Retinal pigment epithelial cell (primary cell): ENCODE results near the gene MTR.
"Not testable (repeated sequence)": the region's sequence is repeated elsewhere in the genome, so short reads cannot be mapped to it uniquely, and the experiment has no call there.

Experiments
- DNase-seq: peaks from one replicate; pipeline ENCODE4 v3.0.0-alpha.2; 2010; ENCODE audit warnings: low read depth
- H3K4me3 ChIP-seq: 2 replicates; pipeline ENCODE4 v1.5.1; 2011; ENCODE audit warnings: mild to moderate bottlenecking, low read length, control low read depth, moderate library complexity
- CTCF ChIP-seq: conservative IDR thresholded peaks from 2 replicates; pipeline ENCODE4 v1.5.1; 2011; ENCODE audit warnings: low read depth, low read length, control low read depth, inconsistent platforms

The MTR gene

DNA sequence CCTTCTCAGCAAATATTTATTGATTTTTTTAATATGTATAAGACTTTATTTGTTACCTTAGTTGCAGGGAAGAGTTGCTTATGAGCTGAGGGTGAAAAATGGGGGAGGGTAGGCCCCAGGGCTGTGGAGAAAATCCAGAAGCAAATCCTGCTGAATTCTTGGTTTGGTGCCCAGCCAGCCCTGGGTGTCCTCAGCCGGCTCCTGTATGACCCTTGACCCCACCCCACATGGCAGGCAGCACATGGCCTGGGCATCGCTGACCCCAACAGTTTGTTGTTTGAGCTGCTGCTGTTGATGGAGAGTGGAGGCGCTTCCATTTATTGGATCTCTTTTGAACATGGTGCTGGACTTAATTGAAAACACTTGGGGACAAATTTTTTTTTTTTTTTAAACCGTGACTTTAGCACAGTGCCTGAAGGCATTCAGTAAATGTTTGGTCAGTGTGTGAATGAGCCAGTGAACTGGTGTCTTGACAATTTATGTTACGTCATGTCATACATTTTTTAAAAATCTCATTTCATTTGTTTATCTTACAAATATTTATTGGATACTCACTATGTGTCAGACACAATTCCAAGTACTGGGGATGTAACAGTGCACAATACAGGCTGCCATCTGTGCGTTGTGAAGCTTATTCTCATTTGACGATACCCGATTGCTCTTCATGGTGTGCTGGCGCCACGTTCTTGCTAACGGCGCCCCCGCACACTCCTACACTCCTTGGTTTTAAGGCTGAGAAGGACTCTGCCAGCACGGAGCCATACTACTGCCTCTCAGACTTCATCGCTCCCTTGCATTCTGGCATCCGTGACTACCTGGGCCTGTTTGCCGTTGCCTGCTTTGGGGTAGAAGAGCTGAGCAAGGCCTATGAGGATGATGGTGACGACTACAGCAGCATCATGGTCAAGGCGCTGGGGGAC lies 98.8 kb downstream of the MTR start:
- H3K4me3 ChIP-seq: no peak overlapping the region
- TF ChIP-seq CTCF: no peak
- DNase-seq: no peak

- no peak for TF ChIP-seq CTCF
- DNase-seq: no peak
- no peak overlapping the region for H3K4me3 ChIP-seq
Observed at GRCh38 chr1:236895665-236896387, 100.7 kb downstream of the MTR start.

DNA sequence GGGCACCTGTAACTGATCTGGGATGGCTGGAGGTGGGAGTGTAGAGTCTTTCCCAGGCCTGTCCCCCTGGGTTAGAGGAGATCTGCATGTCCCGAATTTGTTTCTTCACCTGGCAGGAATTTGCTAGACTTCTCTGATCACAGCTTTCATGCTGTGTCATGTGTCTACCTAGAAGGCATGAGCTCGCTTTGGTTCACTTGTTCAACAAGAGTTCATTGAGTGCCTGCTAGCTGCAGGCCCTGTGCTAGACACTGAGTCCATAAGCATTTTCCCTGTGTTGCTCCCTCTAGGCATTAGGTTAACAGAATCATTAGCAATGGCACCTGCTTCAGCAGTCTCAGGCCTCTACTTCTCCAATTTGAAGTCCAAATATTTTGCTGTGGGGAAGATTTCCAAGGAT lies 101.6 kb downstream of the MTR start:
- no peak for TF ChIP-seq CTCF
- H3K4me3 ChIP-seq: no peak overlapping the region
- no peak for DNase-seq

DNA sequence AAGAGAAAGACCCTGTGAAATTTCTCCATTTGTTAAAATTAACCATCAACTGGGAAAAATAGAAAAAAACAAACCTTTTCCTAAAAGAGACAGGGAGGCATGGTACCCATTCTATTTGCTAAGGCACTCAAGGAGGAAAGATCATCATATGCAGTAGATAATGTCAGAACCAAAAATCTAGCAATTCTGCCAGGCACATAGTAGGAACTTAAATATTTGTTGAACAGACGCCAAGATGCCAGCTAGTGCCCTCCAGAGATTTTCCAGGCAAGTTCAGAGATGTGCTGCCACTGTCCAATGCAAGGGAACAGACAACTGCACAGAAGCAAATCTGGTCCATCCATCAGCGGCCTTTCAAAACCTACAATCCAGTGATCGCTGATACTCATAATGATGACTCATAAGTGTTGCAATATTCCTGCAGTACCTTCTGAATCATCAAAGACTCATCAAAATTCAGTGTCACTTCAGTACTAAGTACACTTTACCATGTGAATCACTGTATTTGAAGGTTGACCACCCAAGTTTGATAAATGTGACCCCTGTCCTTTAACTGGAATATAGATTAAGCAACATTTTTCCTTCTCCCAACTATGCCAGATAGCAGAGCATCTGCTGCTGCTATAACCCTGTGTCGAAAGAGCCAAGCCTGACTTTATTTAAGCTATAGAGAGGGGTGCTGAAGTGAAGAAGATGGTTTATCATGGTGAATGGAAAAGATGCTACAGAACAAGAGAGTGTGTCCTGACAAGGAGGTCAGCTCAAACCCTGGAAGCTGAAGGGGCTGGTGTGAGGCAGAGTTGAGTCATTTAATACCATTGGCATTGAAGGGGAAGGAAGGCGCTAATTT lies 110.0 kb downstream of the MTR start:
- DNase-seq: no peak
- H3K4me3 ChIP-seq: no peak overlapping the region
- no peak for TF ChIP-seq CTCF

DNA sequence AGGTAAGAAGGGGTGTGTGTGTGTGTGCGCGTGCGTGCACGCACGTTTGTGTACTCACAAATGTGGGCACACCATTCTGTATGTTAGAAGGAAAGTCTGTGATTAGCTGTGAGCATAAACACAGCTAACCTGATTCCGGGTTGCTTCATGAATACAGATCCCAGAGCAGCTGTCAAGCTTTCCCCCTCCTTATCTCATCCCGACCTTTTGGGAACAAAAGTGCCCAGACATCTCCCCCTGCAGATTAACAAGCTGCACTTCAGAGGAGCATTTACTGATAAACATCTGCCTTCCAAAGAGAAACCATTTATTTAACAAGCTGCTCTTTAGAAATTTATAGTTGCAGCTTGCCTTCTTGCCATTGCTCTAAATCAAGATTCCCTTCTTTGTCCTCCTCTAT lies 112.1 kb downstream of the MTR start:
- H3K4me3 ChIP-seq: no peak overlapping the region
- DNase-seq: no peak
- no peak for TF ChIP-seq CTCF

GRCh38 chr1:236908669-236909068 lies 113.6 kb downstream of the MTR start:
- no peak for TF ChIP-seq CTCF
- H3K4me3 ChIP-seq: no peak overlapping the region
- DNase-seq: no peak

DNA sequence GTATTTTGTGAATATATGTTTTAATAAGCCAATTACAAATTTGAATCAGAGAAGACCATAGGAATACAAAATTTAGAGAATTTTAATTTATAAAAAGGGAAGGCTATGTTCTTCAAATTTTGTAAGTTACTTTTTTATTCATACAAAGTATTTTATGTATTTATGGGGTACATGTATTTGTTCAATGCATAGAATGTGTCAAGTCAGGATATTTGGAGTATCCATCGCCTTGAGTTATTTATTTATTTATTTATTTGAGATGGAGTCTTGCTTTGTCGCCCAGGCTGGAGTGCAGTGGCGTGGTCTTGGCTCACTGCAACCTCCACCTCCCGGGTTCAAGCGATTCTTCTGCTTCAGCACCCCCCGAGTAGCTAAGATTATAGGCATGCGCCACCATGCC lies 116.0 kb downstream of the MTR start:
- not testable (repeated sequence) for H3K4me3 ChIP-seq, DNase-seq
